HG03196 (cell line): ENCODE results near the gene MUSTN1.

ENCODE experiments used
- ATAC-seq: cut with Tn5 transposase; IDR thresholded peaks from one replicate; pipeline ENCODE4 v1.9.1; 2021; ENCODE audit not compliant: unreplicated experiment

The MUSTN1 gene

GRCh38 chr3:52787672-52788625 is 46.9 kb downstream of the MUSTN1 start:
- ATAC-seq, result no peak

GRCh38 chr3:52787246-52787645 is 47.6 kb downstream of the MUSTN1 start:
- no peak for ATAC-seq

GRCh38 chr3:52786330-52787215 is 48.2 kb downstream of the MUSTN1 start:
- no peak for ATAC-seq

- no peak for ATAC-seq
Measured at GRCh38 chr3:52784931-52785590, 49.8 kb downstream of the MUSTN1 start.

- ATAC-seq, result no peak
Measured at GRCh38 chr3:52784021-52784621, 50.7 kb downstream of the MUSTN1 start.

GRCh38 chr3:52783211-52783555 is 51.6 kb downstream of the MUSTN1 start:
- ATAC-seq, result no peak
